ENCODE results near the gene PRKCD. TPM values are rescaled to one million over a fixed set of nuclear protein-coding genes. Genes with fewer than 3 reads are reported as not detected.

The PRKCD gene
- 1.8 and 6.6 TPM in 2 replicates for total RNA-seq

DNA sequence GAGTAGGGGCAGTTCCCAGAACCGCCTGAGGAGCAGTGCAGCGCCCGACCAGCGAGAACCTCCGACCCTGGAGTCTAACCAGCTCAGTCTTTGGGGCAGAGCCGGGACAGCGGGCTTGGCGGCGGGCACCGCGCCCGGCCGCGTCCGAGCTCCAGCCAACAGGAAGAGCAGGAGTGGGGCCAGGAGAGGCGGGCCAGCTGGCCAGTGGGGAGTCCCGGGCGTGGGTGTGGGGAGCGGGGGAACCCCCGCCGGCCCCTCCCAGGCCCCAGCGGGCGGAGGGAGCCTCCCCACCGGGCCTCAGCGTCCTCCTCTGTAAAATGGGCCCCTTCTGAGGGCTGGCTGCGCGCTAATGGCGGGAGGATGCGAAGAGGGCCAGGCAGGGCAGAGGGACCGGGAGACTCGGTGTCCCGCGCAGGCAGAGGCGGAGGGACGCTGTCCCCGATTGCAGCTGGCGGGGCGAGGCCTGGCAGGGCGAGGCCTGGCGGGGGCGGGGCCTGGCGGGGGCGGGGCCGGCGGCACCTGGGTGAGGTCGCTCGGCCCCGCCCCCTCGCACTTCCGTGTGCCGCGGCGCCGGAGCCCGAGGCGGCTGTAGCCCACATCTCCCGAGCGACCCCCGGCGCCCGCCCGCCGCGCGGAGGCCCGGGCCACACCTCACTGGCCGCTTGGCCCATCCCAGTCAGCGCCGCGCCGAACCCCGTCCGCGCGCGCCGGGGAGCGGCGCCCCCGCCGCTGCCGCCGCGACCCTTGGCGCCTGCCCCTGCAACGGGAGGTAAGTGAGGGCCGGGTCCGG, at the start of gene PRKCD:
TSS of gene PRKCD (plus strand) at position 550 of the 790 bp plus-strand sequence. CDS start 17,214 bp downstream, outside the sequence.

DNA sequence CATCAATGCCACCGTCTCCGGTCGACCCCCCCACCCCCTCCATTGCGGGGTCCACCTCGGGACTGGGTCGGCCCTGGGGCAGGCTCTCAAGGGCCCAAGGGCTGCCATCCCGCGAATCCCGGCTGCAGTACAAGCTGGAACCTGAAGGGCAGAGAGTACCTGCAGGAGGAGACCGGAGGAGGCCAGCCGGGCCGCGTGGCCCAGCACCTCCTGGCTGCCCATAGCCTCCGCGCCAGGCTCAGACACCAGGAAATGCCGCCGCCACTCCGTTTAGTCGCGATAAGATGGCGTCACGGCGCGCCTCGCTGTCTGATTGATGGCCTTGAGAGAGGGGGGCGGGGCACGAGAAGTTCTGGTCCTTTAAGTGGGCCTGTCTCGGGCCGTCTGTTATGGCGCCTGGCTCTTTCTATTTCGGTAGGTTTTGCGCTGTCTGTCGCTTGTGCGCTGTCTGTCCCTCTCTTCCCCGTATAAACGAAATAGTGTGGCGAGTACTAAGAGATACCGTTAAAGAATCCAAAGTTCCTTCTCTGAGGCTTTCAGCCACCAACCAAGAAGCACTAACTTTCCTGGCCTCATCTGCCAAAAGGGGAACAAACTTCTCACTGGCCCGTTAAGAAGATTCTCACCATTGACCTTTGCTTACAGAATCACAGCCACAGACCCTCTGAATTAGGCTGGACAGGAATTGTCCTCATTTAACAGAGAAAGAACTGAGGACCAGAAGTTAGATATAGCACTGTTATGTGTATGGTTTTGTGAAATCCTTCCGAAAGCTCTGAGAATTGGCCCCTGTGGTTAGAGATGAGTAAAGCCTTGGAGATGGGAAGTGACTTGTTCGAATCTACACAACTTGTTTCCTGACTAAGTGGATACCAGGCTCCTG, 30.6 kb upstream of the PRKCD start, which contains the start of gene RFT1:
TSS of gene RFT1 (minus strand) at position 257 of the 883 bp plus-strand sequence. CDS start at position 222, 35 bp downstream.

Other genes starting within 250 kb of the PRKCD start
- gene SFMBT1, start 115.1 kb upstream of the PRKCD start, total RNA-seq, result 3.3 and 6.4 TPM in 2 replicates
- 12.8 and 17.8 TPM in 2 replicates for gene RFT1, start 30.8 kb upstream of the PRKCD start, total RNA-seq
- 241 and 391 TPM in 2 replicates for gene TKT, start 94.8 kb downstream of the PRKCD start, total RNA-seq
- gene DCP1A, start 186.3 kb downstream of the PRKCD start, total RNA-seq, result 10.7 and 13.8 TPM in 2 replicates